Endodermal cell (in vitro differentiated cells): ENCODE results near the gene C20orf144. TPM values are rescaled to one million over a fixed set of nuclear protein-coding genes. Genes with fewer than 3 reads are reported as not detected.

ENCODE experiments used
- DNase-seq: peaks from one replicate; pipeline ENCODE4 v3.0.0-alpha.2; 2017
- H3K27ac ChIP-seq: 2 replicates; pipeline ENCODE4 v1.5.1; 2013; ENCODE audit warnings: mild to moderate bottlenecking, low read depth, low read length, moderate library complexity
- H3K27me3 ChIP-seq: 2 replicates; pipeline ENCODE4 v1.6.1; 2013; ENCODE audit warnings: mild to moderate bottlenecking, low read length, moderate library complexity; ENCODE audit not compliant: insufficient read depth, control insufficient read depth, poor library complexity, severe bottlenecking
- H3K36me3 ChIP-seq: 2 replicates; pipeline ENCODE4 v1.7.0; 2013; ENCODE audit warnings: mild to moderate bottlenecking, low read length, moderate library complexity; ENCODE audit not compliant: control insufficient read depth, insufficient read depth
- H3K4me1 ChIP-seq: one replicate; pipeline ENCODE4 v1.7.0; 2013; ENCODE audit warnings: low read length; ENCODE audit not compliant: control insufficient read depth, insufficient read depth
- H3K4me3 ChIP-seq: 2 replicates; pipeline ENCODE4 v1.5.1; 2013; ENCODE audit warnings: mild to moderate bottlenecking, low read length, moderate library complexity
- H3K9ac ChIP-seq: 2 replicates; pipeline ENCODE4 v1.6.1; 2013; ENCODE audit warnings: mild to moderate bottlenecking, low read length, moderate library complexity; ENCODE audit not compliant: poor library complexity, severe bottlenecking; ENCODE audit errors: extremely low read depth
- H3K9me3 ChIP-seq: 2 replicates; pipeline ENCODE4 v1.6.1; 2013; ENCODE audit warnings: mild to moderate bottlenecking, low read length, moderate library complexity; ENCODE audit not compliant: control insufficient read depth
- H3K27ac Mint-ChIP-seq: 2 replicates; pipeline ENCODE4 v1.8.0; 2020; ENCODE audit warnings: mixed read lengths
- H3K27me3 Mint-ChIP-seq: 2 replicates; pipeline ENCODE4 v1.8.0; 2021; ENCODE audit warnings: mild to moderate bottlenecking, mixed read lengths; ENCODE audit not compliant: insufficient read depth
- H3K36me3 Mint-ChIP-seq: 2 replicates; pipeline ENCODE4 v1.8.0; 2020; ENCODE audit warnings: low read depth, mixed read lengths
- H3K4me1 Mint-ChIP-seq: 2 replicates; pipeline ENCODE4 v1.8.0; 2020; ENCODE audit warnings: mixed read lengths
- H3K4me3 Mint-ChIP-seq: 2 replicates; pipeline ENCODE4 v1.8.0; 2020; ENCODE audit warnings: mild to moderate bottlenecking, moderate library complexity, mixed read lengths
- H3K9me3 Mint-ChIP-seq: 2 replicates; pipeline ENCODE4 v1.8.0; 2020; ENCODE audit warnings: mild to moderate bottlenecking, mixed read lengths
- WGBS, 2 experiments: methylation state at CpG; one replicate each; pipeline versions ENCODE4 v1.1.5 to v1.1.7; 2013; ENCODE audit warnings: missing lambda C conversion rate in 2 of 2, mixed read lengths in 1 of 2; ENCODE audit not compliant: insufficient coverage in 1 of 2, insufficient read length in 1 of 2; 5-methylcytosine and 5-hydroxymethylcytosine counted together
- total RNA-seq, 2 donors: library from RNA; stranded (reverse); fragmentation: NEBNext Ultra II Directional in 1 of 2; extraction: Animal tissue kit (Norgen Biotek cat#: 25700) in 1 of 2; gene quantifications; 2 replicates in 1 of 2; 3 replicates in 1 of 2; pipeline ENCODE4 v1.2.1, GENCODE V29; 2021
- TF ChIP-seq, protein P1 (sequence below): fragments of 200-600 bp; sonication (generic); conservative IDR thresholded peaks from 2 replicates; pipeline ENCODE4 v1.5.0; 2021; ENCODE audit warnings: antibody characterized with exemption, mild to moderate bottlenecking

C20orf144 gene
- total RNA-seq, 2 donors from 2014 or later = 0.44 TPM; not detected in 1

DNA sequence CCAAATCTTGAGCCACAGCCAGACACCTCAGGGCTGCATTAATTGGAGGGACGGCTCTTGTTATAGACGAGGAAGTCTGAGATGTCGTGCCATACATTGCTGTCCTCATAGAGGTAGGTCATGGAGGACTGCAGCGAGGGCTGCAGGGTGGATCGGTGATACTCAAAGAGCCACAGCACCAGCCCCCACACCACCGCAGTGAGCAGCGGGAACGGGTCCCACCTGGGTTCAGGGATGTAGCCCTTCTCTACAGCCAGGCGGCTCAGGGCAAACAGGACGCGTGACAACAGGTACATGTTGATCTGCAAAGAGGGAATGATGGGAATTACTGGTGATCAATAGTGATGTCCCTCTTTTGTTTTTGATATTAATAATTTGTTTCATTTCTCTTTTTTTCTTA is 45.5 kb downstream of the C20orf144 start:
- H3K9me3 ChIP-seq = no peaks in the 10 kb centered on the region
- Mint-ChIP-seq H3K36me3 (no peaks in the 10 kb centered on the region), H3K4me3 (no peak overlapping the region), H3K27ac (no peak overlapping the region), H3K27me3 (no peaks in the 10 kb centered on the region), H3K4me1 (no peaks in the 10 kb centered on the region), H3K9me3 (peaks cover 19% of the 10 kb centered on the region)
- H3K27ac ChIP-seq = no peak overlapping the region
- H3K4me1 ChIP-seq = no peaks in the 10 kb centered on the region
- TF ChIP-seq, protein P1, sequence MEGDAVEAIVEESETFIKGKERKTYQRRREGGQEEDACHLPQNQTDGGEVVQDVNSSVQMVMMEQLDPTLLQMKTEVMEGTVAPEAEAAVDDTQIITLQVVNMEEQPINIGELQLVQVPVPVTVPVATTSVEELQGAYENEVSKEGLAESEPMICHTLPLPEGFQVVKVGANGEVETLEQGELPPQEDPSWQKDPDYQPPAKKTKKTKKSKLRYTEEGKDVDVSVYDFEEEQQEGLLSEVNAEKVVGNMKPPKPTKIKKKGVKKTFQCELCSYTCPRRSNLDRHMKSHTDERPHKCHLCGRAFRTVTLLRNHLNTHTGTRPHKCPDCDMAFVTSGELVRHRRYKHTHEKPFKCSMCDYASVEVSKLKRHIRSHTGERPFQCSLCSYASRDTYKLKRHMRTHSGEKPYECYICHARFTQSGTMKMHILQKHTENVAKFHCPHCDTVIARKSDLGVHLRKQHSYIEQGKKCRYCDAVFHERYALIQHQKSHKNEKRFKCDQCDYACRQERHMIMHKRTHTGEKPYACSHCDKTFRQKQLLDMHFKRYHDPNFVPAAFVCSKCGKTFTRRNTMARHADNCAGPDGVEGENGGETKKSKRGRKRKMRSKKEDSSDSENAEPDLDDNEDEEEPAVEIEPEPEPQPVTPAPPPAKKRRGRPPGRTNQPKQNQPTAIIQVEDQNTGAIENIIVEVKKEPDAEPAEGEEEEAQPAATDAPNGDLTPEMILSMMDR = no peak
- H3K9ac ChIP-seq = no peak overlapping the region
- no peaks in the 10 kb centered on the region for H3K36me3 ChIP-seq
- 80 to 89% methylated on average over 4 to 11 of the region's 11 CpGs for WGBS, 2 experiments
- H3K4me3 ChIP-seq = no peak overlapping the region
- no peaks in the 10 kb centered on the region for H3K27me3 ChIP-seq
- no peak for DNase-seq

DNA sequence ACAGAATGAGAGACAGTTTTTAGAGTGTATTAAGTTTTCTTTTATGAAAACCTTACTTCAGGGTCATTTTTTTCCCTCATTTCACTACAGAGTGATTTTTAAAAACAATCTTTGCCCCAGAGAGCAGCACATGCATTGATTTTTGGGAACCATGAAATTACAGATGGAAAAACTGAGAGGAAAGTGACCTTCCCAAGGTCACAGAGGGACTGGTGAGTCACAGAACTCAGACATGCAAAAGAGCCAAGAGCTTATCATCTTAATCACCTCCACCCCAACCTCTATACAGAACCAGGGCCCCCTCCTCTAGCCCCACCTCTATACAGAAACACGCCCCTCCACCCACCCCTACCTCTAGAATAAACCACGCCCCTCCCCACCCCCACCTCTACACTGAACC is 47.3 kb downstream of the C20orf144 start:
- Mint-ChIP-seq H3K4me1 (no peaks in the 10 kb centered on the region), H3K36me3 (no peaks in the 10 kb centered on the region), H3K4me3 (no peak overlapping the region), H3K27me3 (no peaks in the 10 kb centered on the region), H3K27ac (no peak overlapping the region), H3K9me3 (peaks cover 3% of the 10 kb centered on the region)
- H3K9ac ChIP-seq = no peak overlapping the region
- 92% methylated on average over 1 of the region's 2 CpGs; no CpG with 5 or more reads in 1 of the 2 experiments for WGBS, 2 experiments
- H3K4me1 ChIP-seq = no peaks in the 10 kb centered on the region
- no peaks in the 10 kb centered on the region for H3K9me3 ChIP-seq
- H3K4me3 ChIP-seq = no peak overlapping the region
- DNase-seq = no peak
- TF ChIP-seq, protein P1 = no peak
- no peaks in the 10 kb centered on the region for H3K36me3 ChIP-seq
- no peaks in the 10 kb centered on the region for H3K27me3 ChIP-seq
- no peak overlapping the region for H3K27ac ChIP-seq

DNA sequence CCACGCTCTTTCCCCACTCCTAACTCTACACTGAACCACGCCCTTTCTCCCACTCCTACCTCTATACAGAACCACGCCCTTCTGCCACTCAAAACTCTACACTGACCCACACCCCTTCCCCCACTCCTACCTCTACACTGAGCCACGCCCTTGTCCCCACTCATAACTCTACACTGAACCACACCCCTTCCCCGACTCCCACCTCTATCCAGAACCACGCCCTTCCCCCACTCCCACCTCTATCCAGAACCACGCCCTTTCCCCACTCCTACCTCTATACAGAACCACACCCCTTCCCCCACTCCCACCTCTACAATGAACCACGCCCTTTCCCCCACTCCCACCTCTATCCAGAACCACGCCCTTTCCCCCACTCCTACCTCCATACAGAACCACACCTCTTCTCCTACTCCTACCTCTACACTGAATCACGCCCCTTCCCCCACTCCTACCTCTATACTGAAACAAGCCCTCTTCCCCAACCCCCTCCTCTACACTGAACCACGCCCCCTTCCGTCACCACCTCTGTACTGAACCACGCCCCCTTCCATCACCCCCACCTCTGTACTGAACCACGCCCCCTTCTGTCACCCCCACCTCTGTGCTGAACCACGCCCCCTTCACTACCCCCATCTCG is 47.9 kb downstream of the C20orf144 start:
- H3K4me1 Mint-ChIP-seq = no peaks in the 10 kb centered on the region
- peak; percentile 74 for DNase-seq
- Histone ChIP-seq H3K9ac (no peak overlapping the region), H3K36me3 (no peaks in the 10 kb centered on the region), H3K4me3 (no peak overlapping the region), H3K27ac (no peak overlapping the region), H3K4me1 (no peaks in the 10 kb centered on the region), H3K9me3 (no peaks in the 10 kb centered on the region), H3K27me3 (no peaks in the 10 kb centered on the region)
- TF ChIP-seq, protein P1 = no peak
- H3K36me3 Mint-ChIP-seq = no peaks in the 10 kb centered on the region
- H3K9me3 Mint-ChIP-seq = no peaks in the 10 kb centered on the region
- H3K27me3 Mint-ChIP-seq = no peaks in the 10 kb centered on the region
- no peak overlapping the region for H3K4me3 Mint-ChIP-seq
- WGBS, 2 experiments = 89 to 94% methylated on average over 4 to 12 of the region's 16 CpGs
- no peak overlapping the region for H3K27ac Mint-ChIP-seq
